Fibroblast of pulmonary artery (primary cell): Measurements from ENCODE around the gene LRRC8E.
A peak's percentile ranks its signal among the peaks of the same experiment; 100 is the strongest.

ENCODE experiments used
- DNase-seq: peaks from one replicate; pipeline ENCODE4 v3.0.0-alpha.2; 2010; ENCODE audit warnings: low read depth
- H3K4me3 ChIP-seq: replicated peaks from 2 replicates; pipeline ENCODE4 v1.5.1; 2011; ENCODE audit warnings: low read depth, mild to moderate bottlenecking, control low read depth, low read length, moderate library complexity
- TF ChIP-seq, protein P1 (sequence below): IDR thresholded peaks from 2 replicates; pipeline ENCODE4 v1.5.1; 2011; ENCODE audit warnings: mild to moderate bottlenecking, control low read depth, low read length, inconsistent platforms; ENCODE audit errors: missing control alignments

The LRRC8E gene

DNA sequence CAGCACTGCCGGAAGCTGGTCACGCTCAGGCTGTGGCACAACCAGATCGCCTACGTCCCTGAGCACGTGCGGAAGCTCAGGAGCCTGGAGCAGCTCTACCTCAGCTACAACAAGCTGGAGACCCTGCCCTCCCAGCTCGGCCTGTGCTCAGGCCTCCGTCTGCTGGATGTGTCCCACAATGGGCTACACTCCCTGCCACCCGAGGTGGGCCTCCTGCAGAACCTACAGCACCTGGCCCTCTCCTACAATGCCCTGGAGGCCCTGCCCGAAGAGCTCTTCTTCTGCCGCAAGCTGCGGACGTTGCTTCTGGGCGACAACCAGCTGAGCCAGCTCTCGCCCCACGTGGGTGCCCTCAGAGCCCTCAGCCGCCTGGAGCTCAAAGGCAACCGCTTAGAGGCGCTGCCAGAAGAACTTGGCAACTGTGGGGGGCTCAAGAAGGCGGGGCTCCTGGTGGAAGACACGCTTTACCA is 12.1 kb downstream of the LRRC8E start:
- TF ChIP-seq, protein P1, sequence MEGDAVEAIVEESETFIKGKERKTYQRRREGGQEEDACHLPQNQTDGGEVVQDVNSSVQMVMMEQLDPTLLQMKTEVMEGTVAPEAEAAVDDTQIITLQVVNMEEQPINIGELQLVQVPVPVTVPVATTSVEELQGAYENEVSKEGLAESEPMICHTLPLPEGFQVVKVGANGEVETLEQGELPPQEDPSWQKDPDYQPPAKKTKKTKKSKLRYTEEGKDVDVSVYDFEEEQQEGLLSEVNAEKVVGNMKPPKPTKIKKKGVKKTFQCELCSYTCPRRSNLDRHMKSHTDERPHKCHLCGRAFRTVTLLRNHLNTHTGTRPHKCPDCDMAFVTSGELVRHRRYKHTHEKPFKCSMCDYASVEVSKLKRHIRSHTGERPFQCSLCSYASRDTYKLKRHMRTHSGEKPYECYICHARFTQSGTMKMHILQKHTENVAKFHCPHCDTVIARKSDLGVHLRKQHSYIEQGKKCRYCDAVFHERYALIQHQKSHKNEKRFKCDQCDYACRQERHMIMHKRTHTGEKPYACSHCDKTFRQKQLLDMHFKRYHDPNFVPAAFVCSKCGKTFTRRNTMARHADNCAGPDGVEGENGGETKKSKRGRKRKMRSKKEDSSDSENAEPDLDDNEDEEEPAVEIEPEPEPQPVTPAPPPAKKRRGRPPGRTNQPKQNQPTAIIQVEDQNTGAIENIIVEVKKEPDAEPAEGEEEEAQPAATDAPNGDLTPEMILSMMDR = no peak
- no peak for DNase-seq

DNA sequence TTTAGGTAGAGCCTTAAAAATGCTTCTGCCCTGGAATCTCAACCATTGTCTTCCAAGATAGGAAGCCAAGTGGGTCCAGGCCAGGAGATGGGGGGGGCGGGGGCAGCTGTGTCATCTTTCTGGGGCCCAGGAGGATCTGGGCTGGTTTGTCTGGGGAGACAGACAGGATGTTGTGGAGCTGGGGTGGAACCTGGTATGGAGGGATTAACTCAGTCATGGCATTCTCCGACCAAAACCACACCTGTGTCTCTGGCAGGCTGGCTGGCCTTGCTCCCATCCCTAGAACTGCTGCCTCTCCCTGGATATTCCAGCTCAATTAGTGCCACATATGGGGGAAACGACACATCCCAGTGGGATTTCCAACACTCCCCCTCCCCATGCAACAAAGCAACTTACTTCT is 12.6 kb downstream of the LRRC8E start:
- TF ChIP-seq, protein P1 = no peak
- H3K4me3 ChIP-seq = no peak overlapping the region

More for the DNA sequence above, 12.1 kb downstream of the LRRC8E start:
- H3K4me3 ChIP-seq = no peak overlapping the region

DNA sequence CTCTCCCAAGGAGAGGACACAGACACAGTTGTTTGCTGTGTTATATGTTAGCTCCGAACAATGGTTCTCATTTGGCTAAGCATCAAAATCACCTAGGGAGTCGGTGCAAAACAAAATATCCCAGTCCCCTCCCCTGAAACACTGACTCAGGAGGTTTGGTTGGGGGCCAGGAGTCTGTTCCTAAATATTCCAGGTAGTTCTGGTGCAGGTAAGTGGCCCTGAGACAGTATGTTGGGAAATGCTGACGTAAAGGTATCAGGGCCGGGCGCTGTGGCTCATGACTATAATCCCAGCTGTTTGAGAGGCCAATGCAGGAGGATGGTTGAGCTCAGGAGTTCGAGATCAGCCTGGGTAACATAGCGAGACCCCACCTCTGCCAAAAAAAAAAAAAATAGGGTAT is 13.0 kb downstream of the LRRC8E start:
- TF ChIP-seq, protein P1 = no peak
- no peak for DNase-seq
- H3K4me3 ChIP-seq = no peak overlapping the region

More for the DNA sequence above, 12.6 kb downstream of the LRRC8E start:
- DNase-seq = no peak

DNA sequence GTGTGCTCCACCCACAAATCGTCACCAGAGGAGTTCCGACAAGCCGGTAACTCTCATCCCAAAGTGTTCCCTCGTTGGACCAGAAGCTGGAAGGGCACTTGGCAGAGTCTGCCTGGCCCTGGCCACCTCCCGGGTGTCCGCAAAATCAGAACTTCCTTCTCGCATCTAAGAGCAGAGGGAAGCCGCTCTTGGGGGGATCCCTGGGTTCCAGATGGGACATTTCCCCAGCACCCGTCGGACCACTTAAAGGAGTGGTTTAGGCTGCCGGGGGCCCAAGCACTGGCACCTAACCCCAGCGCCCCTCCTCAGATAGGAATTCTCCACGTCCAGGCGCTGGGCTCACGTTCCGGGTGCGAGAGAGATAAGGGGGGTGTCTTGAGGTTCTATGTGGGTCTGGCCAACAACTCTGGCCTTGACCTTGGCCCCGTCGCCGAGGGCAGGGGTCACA is 14.5 kb downstream of the LRRC8E start:
- TF ChIP-seq, protein P1 = no peak
- H3K4me3 ChIP-seq = peak overlapping the region; percentile 68
- no peak for DNase-seq

DNA sequence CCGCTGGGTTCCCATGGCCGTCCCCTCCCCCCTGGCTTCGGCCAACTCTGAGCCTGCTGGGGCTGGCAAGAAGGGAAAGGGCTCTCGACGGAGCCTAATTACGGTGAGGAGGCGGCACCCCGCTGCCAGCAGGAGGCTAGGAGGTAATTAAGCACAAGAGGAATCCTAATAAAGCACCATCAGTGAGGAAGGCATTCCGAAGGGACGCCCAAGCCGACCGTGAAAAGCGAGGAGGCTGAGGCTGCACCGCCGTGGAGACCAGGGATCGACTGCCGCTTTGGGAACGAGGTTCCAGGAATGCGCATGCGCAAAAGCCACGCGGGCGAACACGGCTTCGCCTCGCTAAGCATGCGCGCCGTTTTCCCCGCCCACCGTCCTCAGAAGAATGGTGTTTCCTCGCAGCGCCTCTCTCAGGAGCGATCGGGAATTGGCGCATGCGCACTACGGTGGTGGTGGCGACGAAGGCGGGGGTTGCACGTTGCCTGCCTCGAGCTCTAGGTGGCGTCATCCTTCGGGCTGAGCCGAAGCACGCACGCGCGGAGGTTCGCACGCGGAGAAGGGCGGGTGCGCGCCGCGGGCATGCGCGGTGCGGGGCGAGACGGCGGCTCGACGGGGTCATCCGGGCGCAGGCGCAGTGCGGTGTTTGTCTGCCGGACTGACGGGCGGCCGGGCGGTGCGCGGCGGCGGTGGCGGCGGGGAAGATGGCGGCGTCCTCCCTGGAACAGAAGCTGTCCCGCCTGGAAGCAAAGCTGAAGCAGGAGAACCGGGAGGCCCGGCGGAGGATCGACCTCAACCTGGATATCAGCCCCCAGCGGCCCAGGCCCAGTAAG is 15.1 kb downstream of the LRRC8E start, which contains the start of gene MAP2K7:
MAP2K7 (plus strand) TSS at position 634 of the 830 bp plus-strand sequence; CDS start at position 702, 68 bp downstream.
- DNase-seq = peak; percentile 100
- TF ChIP-seq, protein P1 = peak; percentile 39
- H3K4me3 ChIP-seq = peak within 1 kb of the TSS; percentile 83

DNA sequence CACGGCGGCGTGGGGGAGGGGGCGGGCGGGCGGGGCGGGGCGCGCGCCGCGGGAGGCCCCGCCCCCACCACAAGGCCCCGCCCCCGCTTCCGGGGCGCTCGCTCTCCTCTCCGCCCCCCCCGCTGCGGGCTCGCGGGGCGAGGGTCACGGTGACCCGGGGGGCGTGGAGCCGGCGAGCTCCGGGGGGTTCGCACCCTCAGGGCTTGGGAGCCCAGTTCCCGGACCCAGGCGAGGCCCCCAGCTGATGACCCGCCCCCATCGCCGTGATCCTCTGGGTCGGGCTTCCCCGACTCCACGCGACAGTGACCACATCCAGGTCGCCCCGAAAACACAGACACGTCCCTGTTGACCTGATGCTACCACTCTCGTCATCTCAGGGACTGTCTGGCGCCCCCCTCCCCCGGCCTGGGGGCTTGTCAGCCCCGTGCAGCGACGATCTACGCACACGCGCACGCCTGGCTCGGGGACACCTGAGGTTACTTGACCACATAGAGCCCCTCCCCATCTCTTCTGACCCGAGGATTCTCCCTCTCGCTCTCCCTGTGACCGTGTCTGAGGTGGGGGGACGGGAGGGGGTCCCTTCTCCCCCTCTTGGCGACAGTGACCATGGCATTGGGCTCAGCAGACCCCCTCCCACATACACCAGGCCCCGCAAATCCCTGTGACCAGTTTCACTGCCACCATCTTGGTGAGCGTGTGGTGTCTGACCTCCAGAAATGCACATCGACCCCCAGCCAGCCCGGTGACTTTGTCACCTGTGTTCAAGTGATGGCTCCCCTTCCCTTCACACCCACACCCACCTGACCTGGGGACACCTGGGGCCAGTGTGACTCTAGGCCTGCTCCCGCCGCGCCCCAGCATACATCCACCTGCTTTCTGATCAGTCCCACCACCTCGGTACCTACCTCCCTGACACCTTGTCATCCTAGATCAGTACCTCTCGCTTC is 16.0 kb downstream of the LRRC8E start:
- TF ChIP-seq, protein P1 = no peak
- peak overlapping the region; percentile 83 for H3K4me3 ChIP-seq
- DNase-seq = no peak
